ENCODE data around the gene PCDHGA8.
"Not testable (repeated sequence)": the region's sequence is repeated elsewhere in the genome, so short reads cannot be mapped to it uniquely, and the experiment has no call there.

Gene PCDHGA8

GRCh38 chr5:141413540-141414069 lies 21.2 kb downstream of the PCDHGA8 start:
- DNase-seq (ENCODE audit: extremely low spot score): no peak
- TF ChIP-seq FOXM1 (IDR thresholded peaks at IDR 0.05; ENCODE audit: borderline replicate concordance) (no peak), SP1 (IDR thresholded peaks at IDR 0.05) (no peak), FOXA1 (IDR thresholded peaks at IDR 0.05) (no peak), CTBP1 (IDR thresholded peaks at IDR 0.05; ENCODE audit: borderline replicate concordance) (no peak), NFRKB (IDR thresholded peaks at IDR 0.05) (no peak), SUZ12 (IDR thresholded peaks at IDR 0.05) (no peak)
- ChIA-PET POLR2A (no interaction called here), CTCF (interaction anchor here (1.7 kb wide), 2 partner anchors 7 to 150 kb away, joined by 8 to 11 read pairs; partner anchors contain the start of gene PCDHGA11)

GRCh38 chr5:141414548-141415274 lies 22.3 kb downstream of the PCDHGA8 start:
- DNase-seq (ENCODE audit: extremely low spot score); CTCF ChIA-PET; POLR2A ChIA-PET: not testable (repeated sequence)

- POLR2A ChIA-PET; DNase-seq (ENCODE audit: extremely low spot score); CTCF ChIA-PET: not testable (repeated sequence)
Measured at GRCh38 chr5:141415275-141415618, 22.8 kb downstream of the PCDHGA8 start.

GRCh38 chr5:141417494-141418172 lies 25.2 kb downstream of the PCDHGA8 start, which contains the start of gene PCDHGB7:
TSS of gene PCDHGB7 (plus strand) at chr5:141417677. CDS start at chr5:141417860, 183 bp downstream.
- CTCF ChIA-PET: interaction anchor here (0.6 to 1.1 kb wide), 7 partner anchors 11 to 221 kb away, joined by 3 to 4 read pairs (median 3); partner anchors contain the start of genes PCDHB14 and PCDHGC3
- DNase-seq (ENCODE audit: extremely low spot score): peak; percentile 53
- POLR2A ChIA-PET: not testable (repeated sequence)

GRCh38 chr5:141419074-141419880 lies 26.8 kb downstream of the PCDHGA8 start:
- POLR2A ChIA-PET: no interaction called here
- CTCF ChIA-PET: no interaction called here
- TF ChIP-seq ARNT (IDR thresholded peaks at IDR 0.05): no peak
- no peak for TF ChIP-seq FOXK2 (IDR thresholded peaks at IDR 0.05)
- no peak for TF ChIP-seq BHLHE40 (IDR thresholded peaks at IDR 0.05; ENCODE audit: borderline replicate concordance)
- DNase-seq (ENCODE audit: extremely low spot score): no peak

GRCh38 chr5:141420855-141421488 lies 28.5 kb downstream of the PCDHGA8 start, which contains the start of gene PCDHGA11:
TSS of gene PCDHGA11 (plus strand) at chr5:141421051. CDS start at chr5:141421228, 177 bp downstream.
- TF ChIP-seq FOXA1 (IDR thresholded peaks at IDR 0.05) (no peak), L3MBTL2 (conservative IDR thresholded peaks at IDR 0.05) (peak; percentile 39; the same call in 1 of the 2 replicates)
- ChIA-PET CTCF (interaction anchor here (0.6 to 2.6 kb wide), 24 partner anchors 8 to 483 kb away, joined by 3 to 18 read pairs (median 5); partner anchors contain the start of genes PCDHB14, PCDHGA10, PCDHGA12 and PCDHGA2), POLR2A (no interaction called here)
- peak; percentile 66 for DNase-seq (ENCODE audit: extremely low spot score)

- ChIA-PET POLR2A (no interaction called here), CTCF (interaction anchor here (0.6 to 2.6 kb wide), 23 partner anchors 9 to 483 kb away, joined by 3 to 18 read pairs (median 5); partner anchors contain the start of genes PCDHB14, PCDHGA10, PCDHGA12 and PCDHGA2)
- no peak for DNase-seq (ENCODE audit: extremely low spot score)
- no peak for TF ChIP-seq LEF1 (IDR thresholded peaks at IDR 0.05; ENCODE audit: borderline replicate concordance)
- no peak for TF ChIP-seq FOXA1 (IDR thresholded peaks at IDR 0.05)
- no peak for TF ChIP-seq ZNF384 (IDR thresholded peaks at IDR 0.05)
- TF ChIP-seq BHLHE40 (IDR thresholded peaks at IDR 0.05; ENCODE audit: borderline replicate concordance): no peak
- no peak for TF ChIP-seq CTBP1 (IDR thresholded peaks at IDR 0.05; ENCODE audit: borderline replicate concordance)
- no peak for TF ChIP-seq NFRKB (IDR thresholded peaks at IDR 0.05)
- no peak for TF ChIP-seq SUZ12 (IDR thresholded peaks at IDR 0.05)
- no peak for TF ChIP-seq PKNOX1 (IDR thresholded peaks at IDR 0.05)
- no peak for TF ChIP-seq L3MBTL2 (conservative IDR thresholded peaks at IDR 0.05)
Measured at GRCh38 chr5:141421489-141421855, 29.0 kb downstream of the PCDHGA8 start.

- ChIA-PET CTCF (interaction anchor here (2.6 kb wide), 1 partner anchor 53 kb away, joined by 9 read pairs; the partner anchor contains the start of gene PCDHGC3), POLR2A (no interaction called here)
- no peak for DNase-seq (ENCODE audit: extremely low spot score)
- TF ChIP-seq FOXM1 (IDR thresholded peaks at IDR 0.05; ENCODE audit: borderline replicate concordance) (no peak), ELF4 (IDR thresholded peaks at IDR 0.05) (no peak), FOXA1 (IDR thresholded peaks at IDR 0.05) (no peak), SP1 (IDR thresholded peaks at IDR 0.05) (no peak), HDGF (IDR thresholded peaks at IDR 0.05; ENCODE audit: borderline replicate concordance) (no peak), PKNOX1 (IDR thresholded peaks at IDR 0.05) (no peak), CTBP1 (IDR thresholded peaks at IDR 0.05; ENCODE audit: borderline replicate concordance) (no peak)
Measured at GRCh38 chr5:141422742-141423291, 30.4 kb downstream of the PCDHGA8 start.

Data from HEK293T (cell line).